VCaP (cell line): ENCODE measurements around the gene ASRGL1.

Experiments used
- H3K27ac ChIP-seq: fragments of 450-650 bp; 2 replicates; pipeline ENCODE4 v1.5.1; 2017
- CTCF ChIP-seq: fragments of 450-650 bp; conservative IDR thresholded peaks from 2 replicates; pipeline ENCODE4 v1.5.1; 2017; ENCODE audit warnings: mild to moderate bottlenecking, moderate library complexity

Gene ASRGL1

GRCh38 chr11:62392506-62392905, 55.3 kb downstream of the ASRGL1 start:
- peak overlapping the region; percentile 42 for H3K27ac ChIP-seq
- no peak for TF ChIP-seq CTCF

GRCh38 chr11:62393061-62393611, 55.9 kb downstream of the ASRGL1 start:
- peak overlapping the region; percentile 42 for H3K27ac ChIP-seq
- peak; percentile 82 for TF ChIP-seq CTCF

GRCh38 chr11:62393735-62394134, 56.5 kb downstream of the ASRGL1 start:
- H3K27ac ChIP-seq = no peak overlapping the region
- no peak for TF ChIP-seq CTCF

GRCh38 chr11:62394825-62395538, 57.7 kb downstream of the ASRGL1 start:
- peak; percentile 73 for TF ChIP-seq CTCF
- H3K27ac ChIP-seq = peak overlapping the region; percentile 71

- H3K27ac ChIP-seq = peak overlapping the region; percentile 71; the same call in 1 of the 2 replicates
These were observed 58.8 kb downstream of the ASRGL1 start for GRCh38 chr11:62395885-62396551.

GRCh38 chr11:62398011-62398994, 61.1 kb downstream of the ASRGL1 start:
- TF ChIP-seq CTCF = no peak
- no peak overlapping the region for H3K27ac ChIP-seq

More at GRCh38 chr11:62395885-62396551, 58.8 kb downstream of the ASRGL1 start:
- no peak for TF ChIP-seq CTCF
